ENCODE results near the gene HRH4. TPM values are rescaled to one million over a fixed set of nuclear protein-coding genes. Genes with fewer than 3 reads are reported as not detected.

HRH4 gene
- total and polyA plus RNA-seq, 10 of the 15 experiments (the other 5 are each of a cell fraction or from before 2014, with no cell fraction given) = not detected

GRCh38 chr18:24506175-24506574 lies 45.7 kb downstream of the HRH4 start:
- Histone ChIP-seq H3K9ac (ENCODE audit: control insufficient read depth, insufficient read depth, low read length) (no peak overlapping the region), H3K4me2 (ENCODE audit: control insufficient read depth, insufficient read depth) (no peak overlapping the region), H4K20me1 (ENCODE audit: control insufficient read depth, insufficient read depth) (no peaks in the 10 kb centered on the region), H3K27ac (ENCODE audit: control insufficient read depth, insufficient read depth) (no peak overlapping the region), H3K27me3 (replicated peaks in 1 of 2; ENCODE audit: control insufficient read depth in 2 of 2, insufficient read depth in 2 of 2, low read length in 1 of 2) (no peaks in the 10 kb centered on the region; a peak in 2 of 4 replicates), H3K4me1 (ENCODE audit: control insufficient read depth, insufficient read depth, low read length) (no peaks in the 10 kb centered on the region), H3K9me3 (replicated peaks; ENCODE audit: control insufficient read depth, insufficient read depth, low read length) (no peaks in the 10 kb centered on the region), H3K36me3 (ENCODE audit: control insufficient read depth in 2 of 2, insufficient read depth in 2 of 2, low read length in 1 of 2) (no peaks in the 10 kb centered on the region), H3K4me3 (no peak overlapping the region), H3K79me2 (ENCODE audit: control insufficient read depth, insufficient read depth, low read length) (no peaks in the 10 kb centered on the region), H2AFZ (ENCODE audit: control insufficient read depth, low read depth, low read length) (no peak overlapping the region)
- TF ChIP-seq, protein P1, sequence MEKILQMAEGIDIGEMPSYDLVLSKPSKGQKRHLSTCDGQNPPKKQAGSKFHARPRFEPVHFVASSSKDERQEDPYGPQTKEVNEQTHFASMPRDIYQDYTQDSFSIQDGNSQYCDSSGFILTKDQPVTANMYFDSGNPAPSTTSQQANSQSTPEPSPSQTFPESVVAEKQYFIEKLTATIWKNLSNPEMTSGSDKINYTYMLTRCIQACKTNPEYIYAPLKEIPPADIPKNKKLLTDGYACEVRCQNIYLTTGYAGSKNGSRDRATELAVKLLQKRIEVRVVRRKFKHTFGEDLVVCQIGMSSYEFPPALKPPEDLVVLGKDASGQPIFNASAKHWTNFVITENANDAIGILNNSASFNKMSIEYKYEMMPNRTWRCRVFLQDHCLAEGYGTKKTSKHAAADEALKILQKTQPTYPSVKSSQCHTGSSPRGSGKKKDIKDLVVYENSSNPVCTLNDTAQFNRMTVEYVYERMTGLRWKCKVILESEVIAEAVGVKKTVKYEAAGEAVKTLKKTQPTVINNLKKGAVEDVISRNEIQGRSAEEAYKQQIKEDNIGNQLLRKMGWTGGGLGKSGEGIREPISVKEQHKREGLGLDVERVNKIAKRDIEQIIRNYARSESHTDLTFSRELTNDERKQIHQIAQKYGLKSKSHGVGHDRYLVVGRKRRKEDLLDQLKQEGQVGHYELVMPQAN (conservative IDR thresholded peaks at IDR 0.05) = no peak
- TF ChIP-seq RUNX3 (IDR thresholded peaks at IDR 0.05; ENCODE audit: low read length) (no peak), KAT2A (conservative IDR thresholded peaks at IDR 0.05; ENCODE audit: control insufficient read depth, low read depth, low read length) (no peak), TBL1XR1 (IDR thresholded peaks at IDR 0.05; ENCODE audit: low read depth, low read length) (no peak), RELA (IDR thresholded peaks at IDR 0.05; ENCODE audit: borderline replicate concordance, partially characterized antibody) (no peak), SREBF1 (IDR thresholded peaks at IDR 0.05; ENCODE audit: low read length) (no peak), SUZ12 (IDR thresholded peaks at IDR 0.05; ENCODE audit: unreplicated experiment) (no peak), SMAD1 (IDR thresholded peaks at IDR 0.05; ENCODE audit: low read depth, partially characterized antibody) (no peak), EP300 (IDR thresholded peaks at IDR 0.05; ENCODE audit: borderline replicate concordance in 1 of 2, control insufficient read depth in 1 of 2, low read depth in 2 of 2, low read length in 2 of 2) (no peak), LARP7 (IDR thresholded peaks at IDR 0.05) (no peak), SUPT20H (IDR thresholded peaks at IDR 0.05; ENCODE audit: borderline replicate concordance, control insufficient read depth, low read depth, low read length) (no peak), JUNB (IDR thresholded peaks at IDR 0.05) (no peak), YY1 (IDR thresholded peaks at IDR 0.05; ENCODE audit: low read depth, low read length) (no peak), ZNF622 (IDR thresholded peaks at IDR 0.05) (no peak)
- TF ChIP-seq, protein P2, sequence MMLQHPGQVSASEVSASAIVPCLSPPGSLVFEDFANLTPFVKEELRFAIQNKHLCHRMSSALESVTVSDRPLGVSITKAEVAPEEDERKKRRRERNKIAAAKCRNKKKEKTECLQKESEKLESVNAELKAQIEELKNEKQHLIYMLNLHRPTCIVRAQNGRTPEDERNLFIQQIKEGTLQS (IDR thresholded peaks at IDR 0.05; ENCODE audit: borderline replicate concordance, extremely low read depth, low read depth, low read length) = no peak
- ChIA-PET CTCF (no interaction called here), RAD21 (ENCODE audit: unreplicated experiment) (no interaction called here), POLR2A (no interaction called here), SMC1A (ENCODE audit: uncharacterized antibody, unreplicated experiment) (no interaction called here)
- FAIRE-seq = no peak
- ATAC-seq = no peak
- BruUV-seq (replicated peaks) = no TSS peak
- in situ Hi-C loops (cut with MboI) = no loop called here
- no peak for DNase-seq (ENCODE audit: low read depth, low spot score)
- intact Hi-C loops (cut with micrococcal nuclease; ENCODE audit: unreplicated experiment) = no loop called here
- WGBS (ENCODE audit: insufficient coverage, insufficient replicate concordance, low lambda C conversion rate, missing lambda C conversion rate) = 20% methylated on average over 6 of the region's 6 CpGs

Measured in GM12878 (cell line).